ENCODE data around the gene MBOAT7. TPM values are rescaled to one million over a fixed set of nuclear protein-coding genes. Genes with fewer than 3 reads are reported as not detected.

MBOAT7 gene
- total RNA-seq, 4 donors from 2014 or later = 47.3 to 101 (median 69.0) TPM

- TF ChIP-seq CTCF (IDR thresholded peaks at IDR 0.05) (no peak), POLR2A (IDR thresholded peaks at IDR 0.05) (no peak)
- H3K36me3 ChIP-seq = peaks cover 58 to 59% of the 10 kb centered on the region in 2 donors
- H3K4me1 ChIP-seq = no peaks in the 10 kb centered on the region
- intact Hi-C loops (cut with DNase I) = no loop called here
- DNase-seq = no peak
- no peak overlapping the region for H3K4me3 ChIP-seq (replicated peaks in 1 of 3)
- H3K9me3 ChIP-seq = no peaks in the 10 kb centered on the region
- H3K27me3 ChIP-seq = no peaks in the 10 kb centered on the region
- 99 to 100% methylated on average over 14 to 20 of the region's 20 CpGs for WGBS, 2 donors
- H3K27ac ChIP-seq = no peak overlapping the region
These were observed 59.8 kb downstream of the MBOAT7 start for GRCh38 chr19:54129617-54129996.

- Histone ChIP-seq H3K27ac (no peak overlapping the region), H3K4me3 (replicated peaks in 1 of 3) (no peak overlapping the region), H3K36me3 (peaks cover 64 to 65% of the 10 kb centered on the region in 2 donors), H3K27me3 (no peaks in the 10 kb centered on the region), H3K9me3 (no peaks in the 10 kb centered on the region), H3K4me1 (no peaks in the 10 kb centered on the region)
- intact Hi-C loops (cut with DNase I) = no loop called here
- TF ChIP-seq CTCF (IDR thresholded peaks at IDR 0.05) (no peak), POLR2A (IDR thresholded peaks at IDR 0.05) (no peak)
- DNase-seq = no peak
- 94 to 98% methylated on average over 20 to 25 of the region's 41 CpGs for WGBS, 2 donors
These were observed 60.4 kb downstream of the MBOAT7 start for GRCh38 chr19:54128796-54129616.

- Histone ChIP-seq H3K4me3 (replicated peaks in 1 of 3) (no peak overlapping the region), H3K36me3 (peaks cover 70 to 71% of the 10 kb centered on the region in 2 donors), H3K9me3 (no peaks in the 10 kb centered on the region), H3K4me1 (no peaks in the 10 kb centered on the region), H3K27me3 (no peaks in the 10 kb centered on the region), H3K27ac (no peak overlapping the region)
- intact Hi-C loops (cut with DNase I) = no loop called here
- DNase-seq = no peak
- 92 to 97% methylated on average over 20 of the region's 20 CpGs for WGBS, 2 donors
- TF ChIP-seq CTCF (IDR thresholded peaks at IDR 0.05) = no peak
- TF ChIP-seq POLR2A (IDR thresholded peaks at IDR 0.05) = no peak
These were observed 61.0 kb downstream of the MBOAT7 start for GRCh38 chr19:54128441-54128725.

- no peak for DNase-seq
- no peak for TF ChIP-seq CTCF (IDR thresholded peaks at IDR 0.05)
- no peak for TF ChIP-seq POLR2A (IDR thresholded peaks at IDR 0.05)
- no peaks in the 10 kb centered on the region for H3K4me1 ChIP-seq
- peaks cover 75 to 76% of the 10 kb centered on the region in 2 donors for H3K36me3 ChIP-seq
- WGBS, 2 donors = 93 to 95% methylated on average over 32 to 39 of the region's 44 CpGs
- no peaks in the 10 kb centered on the region for H3K27me3 ChIP-seq
- intact Hi-C loops (cut with DNase I) = no loop called here
- no peak overlapping the region for H3K27ac ChIP-seq
- H3K9me3 ChIP-seq = no peaks in the 10 kb centered on the region
- H3K4me3 ChIP-seq (replicated peaks in 1 of 3) = no peak overlapping the region
These were observed 61.5 kb downstream of the MBOAT7 start for GRCh38 chr19:54127688-54128440.

GRCh38 chr19:54125713-54126112, 63.7 kb downstream of the MBOAT7 start:
- intact Hi-C loops (cut with DNase I) = no loop called here
- Histone ChIP-seq H3K9me3 (no peaks in the 10 kb centered on the region), H3K27me3 (no peaks in the 10 kb centered on the region), H3K4me1 (no peaks in the 10 kb centered on the region), H3K4me3 (replicated peaks in 1 of 3) (no peak overlapping the region), H3K27ac (no peak overlapping the region), H3K36me3 (peaks cover 80 to 81% of the 10 kb centered on the region in 2 donors)
- no peak for TF ChIP-seq POLR2A (IDR thresholded peaks at IDR 0.05)
- TF ChIP-seq CTCF (IDR thresholded peaks at IDR 0.05) = no peak
- no peak for DNase-seq
- WGBS, 2 donors = 91 to 95% methylated on average over 6 to 9 of the region's 9 CpGs
